ENCODE measurements around the gene STX1B. TPM values are rescaled to one million over a fixed set of nuclear protein-coding genes. Genes with fewer than 3 reads are reported as not detected.

The STX1B gene
- total RNA-seq, 2 experiments from 2014 or later = 0.47 to 2.1 TPM

DNA sequence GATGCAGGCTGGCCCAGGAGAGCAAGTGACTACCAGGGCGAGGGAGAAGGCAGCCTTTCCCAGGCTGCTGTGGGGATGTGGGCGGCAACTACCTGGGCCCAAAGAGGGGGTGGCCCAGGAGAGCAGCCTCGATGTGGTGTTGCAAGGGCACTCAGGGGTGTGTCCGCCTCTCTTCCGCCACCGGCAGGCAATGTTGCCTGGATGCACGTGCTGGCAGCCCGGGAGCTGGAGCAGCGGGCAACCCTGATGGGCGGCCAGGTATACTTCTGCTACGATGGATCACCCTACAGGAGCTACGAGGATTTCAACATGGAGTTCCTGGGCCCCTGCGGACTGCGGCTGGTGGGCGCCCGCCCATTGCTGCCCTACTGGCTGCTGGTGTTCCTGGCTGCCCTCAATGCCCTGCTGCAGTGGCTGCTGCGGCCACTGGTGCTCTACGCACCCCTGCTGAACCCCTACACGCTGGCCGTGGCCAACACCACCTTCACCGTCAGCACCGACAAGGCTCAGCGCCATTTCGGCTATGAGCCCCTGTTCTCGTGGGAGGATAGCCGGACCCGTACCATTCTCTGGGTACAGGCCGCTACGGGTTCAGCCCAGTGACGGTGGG is 22.8 kb downstream of the STX1B start:
- Histone ChIP-seq H3K4me3 (ENCODE audit: low read depth, low read length, poor library complexity, severe bottlenecking) (no peak overlapping the region), H3K9me2 (ENCODE audit: insufficient read depth, low read length) (no peaks in the 10 kb centered on the region), H3K79me2 (ENCODE audit: insufficient read depth, low read depth, low read length) (no peaks in the 10 kb centered on the region), H3K4me2 (ENCODE audit: low read length) (no peak overlapping the region), H3K4me1 (ENCODE audit: insufficient read depth, low read length, poor library complexity, severe bottlenecking) (no peaks in the 10 kb centered on the region), H3K27ac (ENCODE audit: low read depth, low read length, poor library complexity, severe bottlenecking) (no peak overlapping the region), H2AFZ (ENCODE audit: low read length) (no peak overlapping the region), H3K9me3 (ENCODE audit: low read length) (no peaks in the 10 kb centered on the region), H4K20me1 (ENCODE audit: insufficient read depth, low read length) (no peaks in the 10 kb centered on the region), H3K36me3 (ENCODE audit: insufficient read depth, low read length) (peaks cover 40% of the 10 kb centered on the region)
- BruUV-seq (replicated peaks) = no TSS peak
- CTCF ChIA-PET (ENCODE audit: unreplicated experiment) = no interaction called here
- no peak for DNase-seq (ENCODE audit: low spot score)
- TF ChIP-seq, protein P1, sequence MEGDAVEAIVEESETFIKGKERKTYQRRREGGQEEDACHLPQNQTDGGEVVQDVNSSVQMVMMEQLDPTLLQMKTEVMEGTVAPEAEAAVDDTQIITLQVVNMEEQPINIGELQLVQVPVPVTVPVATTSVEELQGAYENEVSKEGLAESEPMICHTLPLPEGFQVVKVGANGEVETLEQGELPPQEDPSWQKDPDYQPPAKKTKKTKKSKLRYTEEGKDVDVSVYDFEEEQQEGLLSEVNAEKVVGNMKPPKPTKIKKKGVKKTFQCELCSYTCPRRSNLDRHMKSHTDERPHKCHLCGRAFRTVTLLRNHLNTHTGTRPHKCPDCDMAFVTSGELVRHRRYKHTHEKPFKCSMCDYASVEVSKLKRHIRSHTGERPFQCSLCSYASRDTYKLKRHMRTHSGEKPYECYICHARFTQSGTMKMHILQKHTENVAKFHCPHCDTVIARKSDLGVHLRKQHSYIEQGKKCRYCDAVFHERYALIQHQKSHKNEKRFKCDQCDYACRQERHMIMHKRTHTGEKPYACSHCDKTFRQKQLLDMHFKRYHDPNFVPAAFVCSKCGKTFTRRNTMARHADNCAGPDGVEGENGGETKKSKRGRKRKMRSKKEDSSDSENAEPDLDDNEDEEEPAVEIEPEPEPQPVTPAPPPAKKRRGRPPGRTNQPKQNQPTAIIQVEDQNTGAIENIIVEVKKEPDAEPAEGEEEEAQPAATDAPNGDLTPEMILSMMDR (conservative IDR thresholded peaks at IDR 0.05; ENCODE audit: low read length) = no peak
- TF ChIP-seq EZH2phosphoT487 (IDR thresholded peaks at IDR 0.05; ENCODE audit: borderline replicate concordance, low read depth, low read length) = no peak
- POLR2A ChIA-PET = no interaction called here
- intact Hi-C loops (cut with micrococcal nuclease; ENCODE audit: unreplicated experiment) = loop anchor here (5.0 to 10.0 kb wide), 2 partner anchors 307 to 455 kb away; partner anchors contain the start of gene ZNF843

DNA sequence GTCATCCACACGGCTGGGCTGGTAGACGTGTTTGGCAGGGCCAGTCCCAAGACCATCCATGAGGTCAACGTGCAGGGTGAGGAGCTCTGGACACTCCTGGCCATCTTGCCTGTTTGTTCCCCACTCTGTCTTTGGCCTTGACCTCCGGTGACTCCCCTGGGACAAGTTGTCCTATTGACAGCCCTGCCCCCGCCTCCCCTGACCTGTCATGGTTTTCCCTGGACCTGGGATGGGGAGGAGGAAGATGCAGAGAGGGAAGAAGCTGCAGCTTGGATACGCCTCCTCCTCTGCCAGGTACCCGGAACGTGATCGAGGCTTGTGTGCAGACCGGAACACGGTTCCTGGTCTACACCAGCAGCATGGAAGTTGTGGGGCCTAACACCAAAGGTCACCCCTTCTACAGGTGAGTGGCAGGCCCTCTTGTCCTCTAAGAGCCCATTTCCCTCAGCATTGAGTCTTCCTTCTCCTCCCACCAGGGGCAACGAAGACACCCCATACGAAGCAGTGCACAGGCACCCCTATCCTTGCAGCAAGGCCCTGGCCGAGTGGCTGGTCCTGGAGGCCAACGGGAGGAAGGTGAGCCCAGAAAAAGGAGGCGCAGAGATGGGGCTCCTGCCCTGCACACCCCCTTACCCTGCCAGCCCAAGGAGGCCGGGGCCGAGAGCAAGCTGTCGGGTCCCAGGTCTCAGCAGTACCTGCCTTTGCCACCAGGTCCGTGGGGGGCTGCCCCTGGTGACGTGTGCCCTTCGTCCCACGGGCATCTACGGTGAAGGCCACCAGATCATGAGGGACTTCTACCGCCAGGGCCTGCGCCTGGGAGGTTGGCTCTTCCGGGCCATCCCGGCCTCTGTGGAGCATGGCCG is 24.1 kb downstream of the STX1B start:
- CTCF ChIA-PET (ENCODE audit: unreplicated experiment) = no interaction called here

More for the DNA sequence above, 24.1 kb downstream of the STX1B start:
- no TSS peak for BruUV-seq (replicated peaks)
- Histone ChIP-seq H3K9me3 (ENCODE audit: low read length) (no peaks in the 10 kb centered on the region), H3K9me2 (ENCODE audit: insufficient read depth, low read length) (no peaks in the 10 kb centered on the region), H4K20me1 (ENCODE audit: insufficient read depth, low read length) (no peaks in the 10 kb centered on the region), H3K4me3 (ENCODE audit: low read depth, low read length, poor library complexity, severe bottlenecking) (no peak overlapping the region), H3K27ac (ENCODE audit: low read depth, low read length, poor library complexity, severe bottlenecking) (no peak overlapping the region), H3K79me2 (ENCODE audit: insufficient read depth, low read depth, low read length) (no peaks in the 10 kb centered on the region), H3K4me1 (ENCODE audit: insufficient read depth, low read length, poor library complexity, severe bottlenecking) (no peaks in the 10 kb centered on the region), H3K36me3 (ENCODE audit: insufficient read depth, low read length) (peaks cover 50% of the 10 kb centered on the region), H2AFZ (ENCODE audit: low read length) (no peak overlapping the region), H3K4me2 (ENCODE audit: low read length) (no peak overlapping the region)
- no peak for DNase-seq (ENCODE audit: low spot score)
- POLR2A ChIA-PET = no interaction called here
- TF ChIP-seq, protein P1 (conservative IDR thresholded peaks at IDR 0.05; ENCODE audit: low read length) = no peak
- TF ChIP-seq EZH2phosphoT487 (IDR thresholded peaks at IDR 0.05; ENCODE audit: borderline replicate concordance, low read depth, low read length) = no peak
- intact Hi-C loops (cut with micrococcal nuclease; ENCODE audit: unreplicated experiment) = loop anchor here (5.0 to 10.0 kb wide), 2 partner anchors 308 to 456 kb away; partner anchors contain the start of gene ZNF843
